IMR-90 (cell line): Measurements from ENCODE around the gene SIGLEC9.

Experiments used
- CEBPB ChIP-seq: IDR thresholded peaks from 2 replicates; pipeline ENCODE4 v1.6.1; 2012; ENCODE audit warnings: low read depth, low read length, improper control_type of control experiment
- CHD1 ChIP-seq: IDR thresholded peaks from 2 replicates; pipeline ENCODE4 v1.6.1; 2012; ENCODE audit warnings: low read depth, low read length, improper control_type of control experiment
- MAFK ChIP-seq: IDR thresholded peaks from 2 replicates; pipeline ENCODE4 v1.6.1; 2012; ENCODE audit warnings: low read depth, low read length, improper control_type of control experiment
- MXI1 ChIP-seq: IDR thresholded peaks from 2 replicates; pipeline ENCODE4 v1.6.1; 2012; ENCODE audit warnings: low read depth, mild to moderate bottlenecking, low read length, moderate library complexity, borderline replicate concordance
- NFE2L2 ChIP-seq: fragments of 150-350 bp; IDR thresholded peaks from 2 replicates; pipeline ENCODE4 v1.6.1; 2016; ENCODE audit warnings: low read depth, mild to moderate bottlenecking, low read length
- POLR2A ChIP-seq: IDR thresholded peaks from 2 replicates; pipeline ENCODE4 v1.6.1; 2012; ENCODE audit warnings: mild to moderate bottlenecking, low read depth, low read length
- RAD21 ChIP-seq: IDR thresholded peaks from 2 replicates; pipeline ENCODE4 v1.6.1; 2012; ENCODE audit warnings: low read length, improper control_type of control experiment
- RCOR1 ChIP-seq: IDR thresholded peaks from 2 replicates; pipeline ENCODE4 v1.6.1; 2012; ENCODE audit warnings: mild to moderate bottlenecking, low read length, improper control_type of control experiment; ENCODE audit not compliant: insufficient replicate concordance
- RFX5 ChIP-seq: IDR thresholded peaks from 2 replicates; pipeline ENCODE4 v1.8.0; 2012; ENCODE audit warnings: low read depth, mild to moderate bottlenecking, low read length, moderate library complexity
- TF ChIP-seq, protein P1 (sequence below): fragments of 150-350 bp; IDR thresholded peaks from 2 replicates; pipeline ENCODE4 v1.6.1; 2017; ENCODE audit warnings: mild to moderate bottlenecking, antibody characterized with exemption, low read length, low read depth
- TF ChIP-seq, protein P2 (sequence below): conservative IDR thresholded peaks from 2 replicates; pipeline ENCODE4 v1.5.1; 2012; ENCODE audit warnings: mild to moderate bottlenecking, low read depth, low read length, improper control_type of control experiment
- TF ChIP-seq, protein P3 (sequence below): fragments of 150-350 bp; IDR thresholded peaks from 2 replicates; pipeline ENCODE4 v1.6.1; 2016; ENCODE audit warnings: low read depth, mild to moderate bottlenecking, low read length, moderate library complexity, borderline replicate concordance

DNA sequence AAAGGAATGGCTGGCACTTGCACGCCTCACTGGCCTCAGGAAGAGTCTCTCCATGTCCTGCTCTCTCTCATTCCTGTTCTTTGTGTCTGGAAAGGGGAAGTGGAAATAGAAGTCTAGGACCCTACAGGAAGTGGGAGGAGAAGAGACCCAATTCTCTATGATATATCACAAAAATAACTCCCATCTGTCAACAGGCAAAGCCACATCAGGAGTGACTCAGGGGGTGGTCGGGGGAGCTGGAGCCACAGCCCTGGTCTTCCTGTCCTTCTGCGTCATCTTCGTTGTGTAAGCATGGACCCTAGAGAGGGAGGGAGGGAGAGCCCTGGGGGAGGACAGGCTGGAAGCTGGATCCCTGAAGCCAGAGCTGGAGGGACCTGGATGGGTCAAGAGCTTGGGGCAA, 3.0 kb downstream of the SIGLEC9 start:
- TF ChIP-seq MAFK, result no peak
- no peak for TF ChIP-seq MXI1
- TF ChIP-seq, protein P1, sequence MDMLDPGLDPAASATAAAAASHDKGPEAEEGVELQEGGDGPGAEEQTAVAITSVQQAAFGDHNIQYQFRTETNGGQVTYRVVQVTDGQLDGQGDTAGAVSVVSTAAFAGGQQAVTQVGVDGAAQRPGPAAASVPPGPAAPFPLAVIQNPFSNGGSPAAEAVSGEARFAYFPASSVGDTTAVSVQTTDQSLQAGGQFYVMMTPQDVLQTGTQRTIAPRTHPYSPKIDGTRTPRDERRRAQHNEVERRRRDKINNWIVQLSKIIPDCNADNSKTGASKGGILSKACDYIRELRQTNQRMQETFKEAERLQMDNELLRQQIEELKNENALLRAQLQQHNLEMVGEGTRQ, result no peak
- TF ChIP-seq, protein P2, sequence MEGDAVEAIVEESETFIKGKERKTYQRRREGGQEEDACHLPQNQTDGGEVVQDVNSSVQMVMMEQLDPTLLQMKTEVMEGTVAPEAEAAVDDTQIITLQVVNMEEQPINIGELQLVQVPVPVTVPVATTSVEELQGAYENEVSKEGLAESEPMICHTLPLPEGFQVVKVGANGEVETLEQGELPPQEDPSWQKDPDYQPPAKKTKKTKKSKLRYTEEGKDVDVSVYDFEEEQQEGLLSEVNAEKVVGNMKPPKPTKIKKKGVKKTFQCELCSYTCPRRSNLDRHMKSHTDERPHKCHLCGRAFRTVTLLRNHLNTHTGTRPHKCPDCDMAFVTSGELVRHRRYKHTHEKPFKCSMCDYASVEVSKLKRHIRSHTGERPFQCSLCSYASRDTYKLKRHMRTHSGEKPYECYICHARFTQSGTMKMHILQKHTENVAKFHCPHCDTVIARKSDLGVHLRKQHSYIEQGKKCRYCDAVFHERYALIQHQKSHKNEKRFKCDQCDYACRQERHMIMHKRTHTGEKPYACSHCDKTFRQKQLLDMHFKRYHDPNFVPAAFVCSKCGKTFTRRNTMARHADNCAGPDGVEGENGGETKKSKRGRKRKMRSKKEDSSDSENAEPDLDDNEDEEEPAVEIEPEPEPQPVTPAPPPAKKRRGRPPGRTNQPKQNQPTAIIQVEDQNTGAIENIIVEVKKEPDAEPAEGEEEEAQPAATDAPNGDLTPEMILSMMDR, result no peak
- TF ChIP-seq RAD21, result no peak
- TF ChIP-seq, protein P3, sequence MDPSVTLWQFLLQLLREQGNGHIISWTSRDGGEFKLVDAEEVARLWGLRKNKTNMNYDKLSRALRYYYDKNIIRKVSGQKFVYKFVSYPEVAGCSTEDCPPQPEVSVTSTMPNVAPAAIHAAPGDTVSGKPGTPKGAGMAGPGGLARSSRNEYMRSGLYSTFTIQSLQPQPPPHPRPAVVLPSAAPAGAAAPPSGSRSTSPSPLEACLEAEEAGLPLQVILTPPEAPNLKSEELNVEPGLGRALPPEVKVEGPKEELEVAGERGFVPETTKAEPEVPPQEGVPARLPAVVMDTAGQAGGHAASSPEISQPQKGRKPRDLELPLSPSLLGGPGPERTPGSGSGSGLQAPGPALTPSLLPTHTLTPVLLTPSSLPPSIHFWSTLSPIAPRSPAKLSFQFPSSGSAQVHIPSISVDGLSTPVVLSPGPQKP, result no peak
- TF ChIP-seq CEBPB, result peak; percentile 25; the same call in 1 of the 2 replicates
- TF ChIP-seq POLR2A, result no peak
- TF ChIP-seq RFX5, result no peak
- no peak for TF ChIP-seq NFE2L2
- no peak for TF ChIP-seq RCOR1
- no peak for TF ChIP-seq CHD1
